HG03108 (cell line): ENCODE data around the gene MAN1A2.

Source experiments
- ATAC-seq: cut with Tn5 transposase; IDR thresholded peaks from one replicate; pipeline ENCODE4 v1.9.1; 2021; ENCODE audit warnings: moderate library complexity; ENCODE audit not compliant: unreplicated experiment

Gene MAN1A2

GRCh38 chr1:117573386-117574023, 206.3 kb downstream of the MAN1A2 start:
- no peak for ATAC-seq

GRCh38 chr1:117574161-117574835, 207.0 kb downstream of the MAN1A2 start:
- no peak for ATAC-seq

- ATAC-seq: no peak
Observed at GRCh38 chr1:117575586-117576225, 208.5 kb downstream of the MAN1A2 start.

GRCh38 chr1:117576236-117576635, 209.0 kb downstream of the MAN1A2 start:
- ATAC-seq: no peak

GRCh38 chr1:117577191-117577885, 210.1 kb downstream of the MAN1A2 start:
- ATAC-seq: no peak

- no peak for ATAC-seq
Observed at GRCh38 chr1:117578466-117578865, 211.2 kb downstream of the MAN1A2 start.
